Heart left ventricle (tissue), 16 donors: Measurements from ENCODE around the gene SHLD1. TPM values are rescaled to one million over a fixed set of nuclear protein-coding genes. Genes with fewer than 3 reads are reported as not detected.
A peak's percentile ranks its signal among the peaks of the same experiment; 100 is the strongest.
"Not testable (repeated sequence)": the region's sequence is repeated elsewhere in the genome, so short reads cannot be mapped to it uniquely, and the experiment has no call there.

Source experiments
- ATAC-seq, 4 donors: fragments of 200-7000 bp; cut with Tn5 transposase; one replicate each; pipeline ENCODE4 v1.9.1; 2020 to 2022; ENCODE audit warnings: moderate library complexity in 4 of 4, mild to moderate bottlenecking in 3 of 4, moderate number of reproducible peaks in 1 of 4
- DNase-seq, 5 donors: peaks; one replicate each; pipeline ENCODE4 v3.0.0-alpha.2; 2020
- H3K27ac ChIP-seq, 12 donors: fragments of 200-600 bp; sonication (generic) in 4 of 12; one replicate each; pipeline versions ENCODE4 v1.5.0 to v1.8.0; 2016 to 2022; ENCODE audit warnings: mild to moderate bottlenecking in 2 of 12
- H3K27me3 ChIP-seq, 9 donors: fragments of 200-600 bp; sonication (generic) in 2 of 9; one replicate each; pipeline versions ENCODE4 v1.5.1 to v1.8.0; 2016 to 2022; ENCODE audit warnings: mild to moderate bottlenecking in 3 of 9
- H3K36me3 ChIP-seq, 9 donors: fragments of 200-600 bp; sonication (generic) in 2 of 9; one replicate each; pipeline versions ENCODE4 v1.5.0 to v1.8.0; 2018 to 2022; ENCODE audit warnings: mild to moderate bottlenecking in 2 of 9
- H3K4me1 ChIP-seq, 12 donors: fragments of 200-600 bp; sonication (generic) in 4 of 12; one replicate each; pipeline versions ENCODE4 v1.5.0 to v1.8.0; 2016 to 2022; ENCODE audit warnings: mild to moderate bottlenecking in 3 of 12
- H3K4me3 ChIP-seq, 12 donors: fragments of 200-600 bp; sonication (generic) in 4 of 12; one replicate each; pipeline versions ENCODE4 v1.5.0 to v1.8.0; 2017 to 2022; ENCODE audit warnings: mild to moderate bottlenecking in 9 of 12, moderate library complexity in 4 of 12
- H3K9me3 ChIP-seq, 12 donors: fragments of 200-600 bp; sonication (generic) in 4 of 12; one replicate each; pipeline versions ENCODE4 v1.5.0 to v1.8.0; 2016 to 2022; ENCODE audit warnings: mild to moderate bottlenecking in 1 of 12
- CTCF ChIP-seq, 12 donors: fragments of 200-600 bp; sonication (generic) in 4 of 12; IDR thresholded peaks; one replicate each; pipeline versions ENCODE4 v1.5.0 to v1.8.0; 2018 to 2022; ENCODE audit warnings: antibody characterized with exemption in 12 of 12, mild to moderate bottlenecking in 5 of 12
- POLR2A ChIP-seq, 2 donors: fragments of 450-650 bp; IDR thresholded peaks; one replicate each; pipeline ENCODE4 v1.6.1; 2017; ENCODE audit warnings: antibody characterized with exemption in 2 of 2, mild to moderate bottlenecking in 2 of 2, moderate library complexity in 2 of 2
- WGBS, 4 donors: extraction: QIAGEN DNeasy Blood & Tissue Kit in 2 of 4; methylation state at CpG; one replicate each; pipeline versions ENCODE4 v1.1.5 to v1.1.7; 2013 to 2018; 5-methylcytosine and 5-hydroxymethylcytosine counted together
- intact Hi-C, 10 donors: fragments of 100-400 bp; cut with DNase I; formaldehyde crosslinking; loops; one replicate each; pipeline versions ENCODE4 v1.11.1 to v1.14.2; 2022
- polyA plus RNA-seq, 2 donors: library from polyadenylated mRNA; stranded (reverse); fragments of 200-250 nt; gene quantifications; one replicate each; pipeline ENCODE4 v1.2.3, GENCODE V29; 2013
- total RNA-seq, 9 donors: library from RNA; depleted of rRNA in 2 of 9; stranded (reverse); fragments of >200 nt in 2 of 9; fragmentation: NEBNext Ultra II Directional in 3 of 9; extraction: Animal tissue kit (Norgen Biotek cat#: 25700) in 3 of 9; gene quantifications; one replicate each; pipeline versions ENCODE4 v1.1.0 to v1.2.4, GENCODE V29; 2016 to 2023
- donor health status: ischemic (EF 13 %, LVEDD 7.1; RV severe dilation, severe dysfunction).
- donor health status: healthy with polysubstance abuse.
- donor health status: DM: no; HTN: yes; CAD: no.
- donor health status: DM: no; HTN: no; CAD: no.
- donor health status: ischemic (EF 25% LVEDD 6.9; RV normal size, moderate dysfunction).
- donor health status: ischemic (EF 25% LVEDD 5.7; RV mildly dilated, moderate dysfunction).
- donor health status: healthy.
- donor health status: DM: yes; HTN: yes; CAD: no.
- donor health status: ischemic (EF 35%, LVEDD 5.7; RV mildly dilated, moderate dysfunction).
- donor health status: nonischemic (EF 11% LVEDD 7.7; RV severe dilation, severe dysfunction).
- donor health status: DM: yes; HTN: yes; CAD: no.
- donor health status: PGD.
- donor health status: ischemic (EF 29% LVEDD 5.4; RV normal size, mild dysfunction).
- donor health status: nonischemic (EF 23%, LVEDD 6.1; RV moderate dilation, normal function).

Gene SHLD1
- total and polyA plus RNA-seq, 11 donors = 0.94 to 7.1 (median 5.6) TPM

DNA sequence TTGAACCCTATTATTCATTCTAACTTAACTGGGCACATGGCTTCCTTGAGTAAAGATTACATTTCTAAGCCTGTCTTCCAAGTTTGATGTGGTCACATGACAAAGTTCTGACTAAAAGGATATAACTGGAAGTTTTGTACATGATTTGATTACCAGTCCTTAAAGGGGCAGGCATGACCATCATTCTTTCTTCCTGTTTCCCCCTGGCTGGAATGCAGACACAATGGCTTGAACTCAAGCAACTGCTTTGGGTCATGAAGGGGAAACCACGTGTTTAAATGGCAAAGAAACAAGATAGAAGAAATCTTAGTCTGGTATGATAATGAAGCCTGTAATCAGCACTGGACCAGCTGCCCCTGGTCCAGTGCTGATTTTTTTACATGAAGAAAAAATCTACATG, 15.6 kb upstream of the SHLD1 start:
- Histone ChIP-seq H3K4me3 (no peak overlapping the region), H3K4me1 (peaks cover 0 to 24% (median 5%) of the 10 kb centered on the region in 12 donors), H3K36me3 (no peaks in the 10 kb centered on the region), H3K27ac (no peak overlapping the region), H3K9me3 (no peaks in the 10 kb centered on the region), H3K27me3 (no peaks in the 10 kb centered on the region)
- ATAC-seq = no peak
- intact Hi-C loops = no loop called here
- TF ChIP-seq CTCF (IDR thresholded peaks at IDR 0.05) = no peak
- TF ChIP-seq POLR2A (IDR thresholded peaks at IDR 0.05) = no peak
- DNase-seq = no peak
- WGBS, 4 donors = 38 to 58% (median 46%) methylated on average over 1 of the region's 1 CpG

DNA sequence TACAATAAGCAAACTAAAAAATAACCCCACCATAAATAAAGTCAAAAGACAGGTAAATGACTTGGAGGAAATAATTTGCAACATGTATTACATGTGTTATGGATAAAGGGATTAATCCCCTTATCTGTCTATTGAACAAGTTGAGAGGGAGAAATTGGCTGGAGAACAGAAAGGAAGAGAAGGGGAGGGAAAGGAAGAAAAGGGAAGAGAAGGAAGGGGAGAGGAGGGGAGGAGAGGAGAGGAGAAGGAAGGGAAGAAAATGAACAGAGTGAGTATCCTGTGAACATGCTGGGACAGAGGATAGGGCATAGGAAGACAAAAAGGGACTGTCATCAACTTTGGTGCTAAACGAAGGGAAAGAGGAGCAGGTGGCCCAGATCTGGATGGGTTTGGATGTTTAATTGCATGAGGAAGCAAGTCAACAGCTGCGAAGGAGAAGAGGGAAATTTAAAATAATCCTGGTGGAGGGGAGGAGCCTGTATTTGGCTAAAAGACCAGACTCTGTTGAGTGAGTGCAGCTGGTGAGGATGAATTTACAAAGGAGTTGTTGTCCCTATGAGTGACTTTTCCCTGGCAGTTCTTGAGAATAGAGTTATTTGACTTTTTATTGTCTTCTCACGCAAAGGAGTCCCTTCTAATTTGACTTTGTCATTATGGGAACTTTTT, 14.2 kb upstream of the SHLD1 start:
- Histone ChIP-seq H3K36me3 (no peaks in the 10 kb centered on the region), H3K9me3 (no peaks in the 10 kb centered on the region), H3K4me3 (no peak overlapping the region), H3K27ac (peak overlapping the region in 2 of 12 donors; percentile 15 to 27), H3K4me1 (peaks cover 0 to 24% (median 5%) of the 10 kb centered on the region in 12 donors), H3K27me3 (no peaks in the 10 kb centered on the region)
- TF ChIP-seq CTCF (IDR thresholded peaks at IDR 0.05) (no peak), POLR2A (IDR thresholded peaks at IDR 0.05) (no peak)
- ATAC-seq (peak in 3 of 4 donors; percentile 63 to 66 (median 65)), DNase-seq (no peak)
- WGBS, 4 donors = 56 to 65% (median 62%) methylated on average over 3 of the region's 3 CpGs
- intact Hi-C loops = no loop called here

DNA sequence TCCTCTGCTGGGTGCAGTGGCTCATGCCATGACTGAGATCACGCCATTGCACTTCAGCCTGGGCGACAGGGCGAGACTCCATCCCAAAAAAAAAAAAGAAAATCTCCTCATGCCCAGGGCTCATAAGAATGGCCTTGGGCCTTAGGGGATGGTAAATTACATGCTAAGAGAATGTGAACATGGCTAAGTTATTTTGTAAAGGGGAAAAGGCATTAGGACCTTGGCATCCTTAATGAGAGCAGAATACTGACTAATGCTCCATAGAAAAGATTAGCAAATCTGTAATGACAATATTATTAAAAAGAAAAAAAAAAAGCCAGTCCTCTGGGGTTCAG, 12.6 kb upstream of the SHLD1 start:
- no peaks in the 10 kb centered on the region for H3K27me3 ChIP-seq
- peak overlapping the region in 1 of 12 donors; percentile 27 for H3K27ac ChIP-seq
- intact Hi-C loops = no loop called here
- ATAC-seq (no peak), DNase-seq (no peak)
- TF ChIP-seq POLR2A (IDR thresholded peaks at IDR 0.05) (no peak), CTCF (IDR thresholded peaks at IDR 0.05) (no peak)
- H3K36me3 ChIP-seq = no peaks in the 10 kb centered on the region
- H3K9me3 ChIP-seq = no peaks in the 10 kb centered on the region
- WGBS, 4 donors = 70 to 88% (median 77%) methylated on average over 3 of the region's 3 CpGs
- H3K4me3 ChIP-seq = no peak overlapping the region
- peaks cover 0 to 24% (median 0%) of the 10 kb centered on the region in 12 donors for H3K4me1 ChIP-seq

GRCh38 chr20:5737966-5738365, 12.2 kb upstream of the SHLD1 start:
- Histone ChIP-seq H3K27ac (peak overlapping the region in 1 of 12 donors; percentile 27), H3K4me3 (no peak overlapping the region), H3K9me3 (no peaks in the 10 kb centered on the region), H3K36me3 (no peaks in the 10 kb centered on the region), H3K27me3 (no peaks in the 10 kb centered on the region), H3K4me1 (peaks cover 0 to 24% (median 0%) of the 10 kb centered on the region in 12 donors)
- ATAC-seq (no peak), DNase-seq (no peak)
- intact Hi-C loops = no loop called here
- no peak for TF ChIP-seq CTCF (IDR thresholded peaks at IDR 0.05)
- no peak for TF ChIP-seq POLR2A (IDR thresholded peaks at IDR 0.05)
- WGBS, 4 donors = 85 to 90% (median 85%) methylated on average over 3 of the region's 3 CpGs

GRCh38 chr20:5740643-5741042, 9.6 kb upstream of the SHLD1 start:
- WGBS, 4 donors = 93 to 96% (median 95%) methylated on average over 5 of the region's 5 CpGs

More at GRCh38 chr20:5740643-5741042, 9.6 kb upstream of the SHLD1 start:
- intact Hi-C loops, H3K9me3 ChIP-seq, H3K36me3 ChIP-seq, H3K27ac ChIP-seq, DNase-seq, ATAC-seq, H3K4me3 ChIP-seq, H3K27me3 ChIP-seq: not testable (repeated sequence)
- H3K4me1 ChIP-seq = peaks cover 0 to 24% (median 0%) of the 10 kb centered on the region in 12 donors
